HepG2 (cell line): ENCODE results near the gene LTK. TPM values are rescaled to one million over a fixed set of nuclear protein-coding genes. Genes with fewer than 3 reads are reported as not detected.

Experiments used
- ARNT2 ChIP-seq: sonication (generic); formaldehyde crosslinking; IDR thresholded peaks from 2 replicates; pipeline ENCODE4 v1.8.0; 2022; ENCODE audit warnings: mild to moderate bottlenecking, low read depth, missing genetic modification reagents, moderate library complexity
- POLR2G ChIP-seq: fragments of 200-400 bp; formaldehyde crosslinking; IDR thresholded peaks from 2 replicates; pipeline ENCODE4 v1.6.1; 2018; ENCODE audit warnings: mild to moderate bottlenecking, low read depth, low read length, moderate library complexity
- SATB2 ChIP-seq: sonication (generic); formaldehyde crosslinking; IDR thresholded peaks from 2 replicates; pipeline ENCODE4 v1.5.0; 2020; ENCODE audit warnings: missing genetic modification reagents
- SP1 ChIP-seq, 2 experiments: fragments of 450-650 bp in 1 of 2; sonication (generic) in 1 of 2; formaldehyde crosslinking in 1 of 2; IDR thresholded peaks; 2 replicates each; pipeline versions ENCODE4 v1.4.0 to v1.6.1; 2016 to 2020; ENCODE audit warnings: missing genetic modification reagents in 1 of 2
- STAG1 ChIP-seq: sonication (generic); formaldehyde crosslinking; IDR thresholded peaks from 2 replicates; pipeline ENCODE4 v1.4.0; 2020; ENCODE audit warnings: missing genetic modification reagents
- TMF1 ChIP-seq: sonication (generic); formaldehyde crosslinking; IDR thresholded peaks from 2 replicates; pipeline ENCODE4 v1.8.1; 2022; ENCODE audit warnings: low read depth, missing genetic modification reagents
- ZNF549 ChIP-seq: sonication (generic); formaldehyde crosslinking; IDR thresholded peaks from 2 replicates; pipeline ENCODE4 v1.5.0; 2020; ENCODE audit warnings: missing genetic modification reagents
- ZNF709 ChIP-seq: sonication (generic); formaldehyde crosslinking; IDR thresholded peaks from 2 replicates; pipeline ENCODE4 v1.5.0; 2020; ENCODE audit warnings: mild to moderate bottlenecking, missing genetic modification reagents
- polyA plus RNA-seq, 8 experiments: library from polyadenylated mRNA; depleted of rRNA in 3 of 8; stranded (reverse) in 7 of 8; unstranded in 1 of 8; fragments of >200 nt; fragmentation: Illumina TruSeq in 4 of 8; extraction: Trizol in 4 of 8; gene quantifications; 2 replicates each; pipeline versions ENCODE4 v1.2.1 to v1.2.3, GENCODE V29; 2011 to 2016; ENCODE audit warnings: low read depth in 4 of 8, missing spikeins in 1 of 8, mixed read lengths in 1 of 8; ENCODE audit not compliant: insufficient read depth in 1 of 8
- total RNA-seq, 5 experiments: library from RNA; depleted of rRNA; stranded (reverse); fragments of >200 nt; fragmentation: Illumina TruSeq; extraction: Trizol; gene quantifications; 2 replicates each; pipeline ENCODE4 v1.2.3, GENCODE V29; 2016; ENCODE audit warnings: low read depth in 1 of 5
- TF ChIP-seq, protein P1 (sequence below): sonication (generic); formaldehyde crosslinking; conservative IDR thresholded peaks from 2 replicates; pipeline ENCODE4 v1.4.0; 2020; ENCODE audit warnings: missing genetic modification reagents
- TF ChIP-seq, protein P2 (sequence below): sonication (generic); formaldehyde crosslinking; IDR thresholded peaks from 2 replicates; pipeline ENCODE4 v1.5.0; 2020; ENCODE audit warnings: missing genetic modification reagents, mild to moderate bottlenecking, borderline replicate concordance
- TF ChIP-seq, protein P3 (sequence below): sonication (generic); formaldehyde crosslinking; IDR thresholded peaks from 2 replicates; pipeline ENCODE4 v1.4.0; 2020; ENCODE audit warnings: missing genetic modification reagents
- TF ChIP-seq, protein P4 (sequence below): sonication (generic); formaldehyde crosslinking; IDR thresholded peaks from 2 replicates; pipeline ENCODE4 v1.4.0; 2020; ENCODE audit warnings: mild to moderate bottlenecking, low read depth, missing genetic modification reagents
- TF ChIP-seq, protein P5 (sequence below): sonication (generic); formaldehyde crosslinking; IDR thresholded peaks from 2 replicates; pipeline ENCODE4 v1.4.0; 2020; ENCODE audit warnings: mild to moderate bottlenecking, missing genetic modification reagents, borderline replicate concordance
- TF ChIP-seq, protein P6 (sequence below): sonication (generic); formaldehyde crosslinking; IDR thresholded peaks from 2 replicates; pipeline ENCODE4 v1.4.0; 2020; ENCODE audit warnings: missing genetic modification reagents, borderline replicate concordance

The LTK gene
- total and polyA plus RNA-seq, 2 of the 13 experiments (the other 11 are each of a cell fraction or from before 2014, with no cell fraction given) = 0.01 TPM; not detected in 1

DNA sequence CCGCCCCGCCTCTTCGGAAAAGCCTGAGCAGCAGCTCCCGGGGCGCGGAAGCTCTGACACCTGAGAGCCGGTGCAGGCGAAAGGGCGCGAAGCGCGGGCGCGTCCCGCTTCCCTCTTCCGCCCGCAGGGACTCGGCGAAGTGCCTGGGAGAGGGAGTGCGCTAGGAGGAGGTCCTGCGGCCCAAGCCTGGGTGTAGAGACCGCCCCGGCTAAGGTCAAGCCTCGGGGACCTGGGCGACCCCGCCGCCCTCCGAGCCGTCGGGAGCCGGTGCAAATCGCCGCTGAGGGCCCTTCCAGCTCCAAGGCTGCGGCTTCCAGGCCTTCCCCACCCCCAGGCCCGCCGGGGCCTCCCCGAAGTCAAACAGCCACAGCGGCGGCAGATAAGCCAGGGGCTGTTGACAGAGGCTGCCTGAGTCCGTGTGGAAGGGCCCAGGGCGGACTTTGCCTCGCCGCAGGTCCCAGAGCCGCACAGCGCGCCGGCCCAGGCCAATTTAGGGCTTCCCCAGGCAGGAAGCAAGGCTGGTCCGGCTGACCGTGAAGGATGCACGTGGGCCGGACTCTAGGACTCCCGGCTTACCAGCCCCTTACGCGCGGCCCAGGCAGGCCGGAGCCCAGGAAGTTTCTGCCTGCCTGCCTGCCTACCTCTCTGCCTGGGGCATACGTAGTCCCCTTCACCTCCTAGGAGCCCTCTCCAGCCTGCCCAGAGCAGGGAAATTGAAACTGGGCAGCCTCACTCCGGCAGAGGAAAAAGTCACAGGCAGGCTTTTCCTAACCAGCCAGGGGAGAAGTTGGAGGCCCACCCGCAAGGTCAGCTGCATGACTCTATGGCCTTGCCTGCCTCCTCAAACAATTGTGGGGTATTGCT is 17.7 kb downstream of the LTK start (continued):
- TF ChIP-seq, protein P1, sequence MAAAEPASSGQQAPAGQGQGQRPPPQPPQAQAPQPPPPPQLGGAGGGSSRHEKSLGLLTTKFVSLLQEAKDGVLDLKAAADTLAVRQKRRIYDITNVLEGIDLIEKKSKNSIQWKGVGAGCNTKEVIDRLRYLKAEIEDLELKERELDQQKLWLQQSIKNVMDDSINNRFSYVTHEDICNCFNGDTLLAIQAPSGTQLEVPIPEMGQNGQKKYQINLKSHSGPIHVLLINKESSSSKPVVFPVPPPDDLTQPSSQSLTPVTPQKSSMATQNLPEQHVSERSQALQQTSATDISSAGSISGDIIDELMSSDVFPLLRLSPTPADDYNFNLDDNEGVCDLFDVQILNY (CRISPR knock-in tag) = peak; percentile 27; the same call in 1 of the 2 replicates
- TF ChIP-seq ZNF549 (CRISPR knock-in tag) (no peak), TMF1 (0 out of 2 replicates have a peak, but pooled peaks have one; percentile 15), SATB2 (CRISPR knock-in tag) (peak; percentile 48), SP1 (IDR thresholded peaks at IDR 0.05) (no peak), SP1 (CRISPR knock-in tag; IDR thresholded peaks at IDR 0.05) (no peak), POLR2G (peak; percentile 80), ZNF709 (peak; percentile 90), ARNT2 (CRISPR knock-in tag) (peak; percentile 69; the same call in 1 of the 2 replicates), STAG1 (CRISPR knock-in tag) (no peak; the same call in 1 of the 2 replicates)
- TF ChIP-seq, protein P2, sequence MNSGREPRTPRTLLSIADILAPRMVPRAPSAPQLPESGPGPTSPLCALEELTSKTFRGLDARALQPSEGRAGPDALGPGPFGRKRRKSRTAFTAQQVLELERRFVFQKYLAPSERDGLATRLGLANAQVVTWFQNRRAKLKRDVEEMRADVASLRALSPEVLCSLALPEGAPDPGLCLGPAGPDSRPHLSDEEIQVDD (CRISPR knock-in tag) = peak; percentile 19; the same call in 1 of the 2 replicates
- TF ChIP-seq, protein P3, sequence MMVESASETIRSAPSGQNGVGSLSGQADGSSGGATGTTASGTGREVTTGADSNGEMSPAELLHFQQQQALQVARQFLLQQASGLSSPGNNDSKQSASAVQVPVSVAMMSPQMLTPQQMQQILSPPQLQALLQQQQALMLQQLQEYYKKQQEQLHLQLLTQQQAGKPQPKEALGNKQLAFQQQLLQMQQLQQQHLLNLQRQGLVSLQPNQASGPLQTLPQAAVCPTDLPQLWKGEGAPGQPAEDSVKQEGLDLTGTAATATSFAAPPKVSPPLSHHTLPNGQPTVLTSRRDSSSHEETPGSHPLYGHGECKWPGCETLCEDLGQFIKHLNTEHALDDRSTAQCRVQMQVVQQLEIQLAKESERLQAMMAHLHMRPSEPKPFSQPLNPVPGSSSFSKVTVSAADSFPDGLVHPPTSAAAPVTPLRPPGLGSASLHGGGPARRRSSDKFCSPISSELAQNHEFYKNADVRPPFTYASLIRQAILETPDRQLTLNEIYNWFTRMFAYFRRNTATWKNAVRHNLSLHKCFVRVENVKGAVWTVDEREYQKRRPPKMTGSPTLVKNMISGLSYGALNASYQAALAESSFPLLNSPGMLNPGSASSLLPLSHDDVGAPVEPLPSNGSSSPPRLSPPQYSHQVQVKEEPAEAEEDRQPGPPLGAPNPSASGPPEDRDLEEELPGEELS (CRISPR knock-in tag) = no peak; the same call in 1 of the 2 replicates
- TF ChIP-seq, protein P4, sequence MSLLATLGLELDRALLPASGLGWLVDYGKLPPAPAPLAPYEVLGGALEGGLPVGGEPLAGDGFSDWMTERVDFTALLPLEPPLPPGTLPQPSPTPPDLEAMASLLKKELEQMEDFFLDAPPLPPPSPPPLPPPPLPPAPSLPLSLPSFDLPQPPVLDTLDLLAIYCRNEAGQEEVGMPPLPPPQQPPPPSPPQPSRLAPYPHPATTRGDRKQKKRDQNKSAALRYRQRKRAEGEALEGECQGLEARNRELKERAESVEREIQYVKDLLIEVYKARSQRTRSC (CRISPR knock-in tag) = no peak; the same call in 1 of the 2 replicates
- TF ChIP-seq, protein P5, sequence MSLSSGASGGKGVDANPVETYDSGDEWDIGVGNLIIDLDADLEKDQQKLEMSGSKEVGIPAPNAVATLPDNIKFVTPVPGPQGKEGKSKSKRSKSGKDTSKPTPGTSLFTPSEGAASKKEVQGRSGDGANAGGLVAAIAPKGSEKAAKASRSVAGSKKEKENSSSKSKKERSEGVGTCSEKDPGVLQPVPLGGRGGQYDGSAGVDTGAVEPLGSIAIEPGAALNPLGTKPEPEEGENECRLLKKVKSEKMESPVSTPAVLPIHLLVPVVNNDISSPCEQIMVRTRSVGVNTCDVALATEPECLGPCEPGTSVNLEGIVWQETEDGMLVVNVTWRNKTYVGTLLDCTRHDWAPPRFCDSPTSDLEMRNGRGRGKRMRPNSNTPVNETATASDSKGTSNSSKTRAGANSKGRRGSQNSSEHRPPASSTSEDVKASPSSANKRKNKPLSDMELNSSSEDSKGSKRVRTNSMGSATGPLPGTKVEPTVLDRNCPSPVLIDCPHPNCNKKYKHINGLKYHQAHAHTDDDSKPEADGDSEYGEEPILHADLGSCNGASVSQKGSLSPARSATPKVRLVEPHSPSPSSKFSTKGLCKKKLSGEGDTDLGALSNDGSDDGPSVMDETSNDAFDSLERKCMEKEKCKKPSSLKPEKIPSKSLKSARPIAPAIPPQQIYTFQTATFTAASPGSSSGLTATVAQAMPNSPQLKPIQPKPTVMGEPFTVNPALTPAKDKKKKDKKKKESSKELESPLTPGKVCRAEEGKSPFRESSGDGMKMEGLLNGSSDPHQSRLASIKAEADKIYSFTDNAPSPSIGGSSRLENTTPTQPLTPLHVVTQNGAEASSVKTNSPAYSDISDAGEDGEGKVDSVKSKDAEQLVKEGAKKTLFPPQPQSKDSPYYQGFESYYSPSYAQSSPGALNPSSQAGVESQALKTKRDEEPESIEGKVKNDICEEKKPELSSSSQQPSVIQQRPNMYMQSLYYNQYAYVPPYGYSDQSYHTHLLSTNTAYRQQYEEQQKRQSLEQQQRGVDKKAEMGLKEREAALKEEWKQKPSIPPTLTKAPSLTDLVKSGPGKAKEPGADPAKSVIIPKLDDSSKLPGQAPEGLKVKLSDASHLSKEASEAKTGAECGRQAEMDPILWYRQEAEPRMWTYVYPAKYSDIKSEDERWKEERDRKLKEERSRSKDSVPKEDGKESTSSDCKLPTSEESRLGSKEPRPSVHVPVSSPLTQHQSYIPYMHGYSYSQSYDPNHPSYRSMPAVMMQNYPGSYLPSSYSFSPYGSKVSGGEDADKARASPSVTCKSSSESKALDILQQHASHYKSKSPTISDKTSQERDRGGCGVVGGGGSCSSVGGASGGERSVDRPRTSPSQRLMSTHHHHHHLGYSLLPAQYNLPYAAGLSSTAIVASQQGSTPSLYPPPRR (CRISPR knock-in tag) = peak; percentile 52; the same call in 1 of the 2 replicates
- TF ChIP-seq, protein P6, sequence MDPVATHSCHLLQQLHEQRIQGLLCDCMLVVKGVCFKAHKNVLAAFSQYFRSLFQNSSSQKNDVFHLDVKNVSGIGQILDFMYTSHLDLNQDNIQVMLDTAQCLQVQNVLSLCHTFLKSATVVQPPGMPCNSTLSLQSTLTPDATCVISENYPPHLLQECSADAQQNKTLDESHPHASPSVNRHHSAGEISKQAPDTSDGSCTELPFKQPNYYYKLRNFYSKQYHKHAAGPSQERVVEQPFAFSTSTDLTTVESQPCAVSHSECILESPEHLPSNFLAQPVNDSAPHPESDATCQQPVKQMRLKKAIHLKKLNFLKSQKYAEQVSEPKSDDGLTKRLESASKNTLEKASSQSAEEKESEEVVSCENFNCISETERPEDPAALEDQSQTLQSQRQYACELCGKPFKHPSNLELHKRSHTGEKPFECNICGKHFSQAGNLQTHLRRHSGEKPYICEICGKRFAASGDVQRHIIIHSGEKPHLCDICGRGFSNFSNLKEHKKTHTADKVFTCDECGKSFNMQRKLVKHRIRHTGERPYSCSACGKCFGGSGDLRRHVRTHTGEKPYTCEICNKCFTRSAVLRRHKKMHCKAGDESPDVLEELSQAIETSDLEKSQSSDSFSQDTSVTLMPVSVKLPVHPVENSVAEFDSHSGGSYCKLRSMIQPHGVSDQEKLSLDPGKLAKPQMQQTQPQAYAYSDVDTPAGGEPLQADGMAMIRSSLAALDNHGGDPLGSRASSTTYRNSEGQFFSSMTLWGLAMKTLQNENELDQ (CRISPR knock-in tag) = no peak
